ENCODE results near the gene PCDHA7. TPM values are rescaled to one million over a fixed set of nuclear protein-coding genes. Genes with fewer than 3 reads are reported as not detected.
"Not testable (repeated sequence)": the region's sequence is repeated elsewhere in the genome, so short reads cannot be mapped to it uniquely, and the experiment has no call there.

PCDHA7 gene
- total RNA-seq, 1 donor from 2014 or later = 0.12 TPM

DNA sequence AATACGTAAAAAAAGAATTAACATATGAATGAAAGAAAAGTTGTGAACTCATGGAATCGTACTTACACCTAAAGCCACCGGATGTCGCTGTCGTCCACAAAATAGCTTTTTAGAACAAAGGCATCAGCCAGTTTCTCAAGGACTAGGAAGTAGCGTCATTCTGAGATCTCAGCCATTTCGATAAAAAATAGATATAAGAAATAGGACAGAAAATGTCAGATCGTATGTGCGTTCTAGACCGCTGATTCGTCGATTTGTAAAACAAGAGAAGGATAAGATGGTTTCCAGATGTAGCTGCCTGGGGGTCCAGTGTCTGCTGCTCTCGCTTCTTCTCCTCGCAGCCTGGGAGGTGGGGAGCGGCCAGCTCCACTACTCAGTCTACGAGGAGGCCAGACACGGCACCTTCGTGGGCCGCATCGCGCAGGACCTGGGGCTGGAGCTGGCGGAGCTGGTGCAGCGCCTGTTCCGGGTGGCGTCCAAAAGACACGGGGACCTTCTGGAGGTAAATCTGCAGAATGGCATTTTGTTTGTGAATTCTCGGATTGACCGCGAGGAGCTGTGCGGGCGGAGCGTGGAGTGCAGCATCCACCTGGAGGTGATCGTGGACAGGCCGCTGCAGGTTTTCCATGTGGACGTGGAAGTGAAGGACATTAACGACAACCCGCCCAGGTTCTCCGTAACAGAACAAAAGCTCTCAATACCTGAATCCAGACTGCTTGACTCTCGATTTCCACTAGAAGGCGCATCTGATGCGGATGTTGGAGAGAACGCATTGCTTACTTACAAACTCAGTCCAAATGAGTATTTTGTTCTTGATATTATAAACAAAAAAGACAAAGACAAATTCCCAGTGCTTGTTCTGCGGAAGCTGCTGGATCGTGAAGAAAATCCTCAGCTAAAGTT lies 22.0 kb downstream of the PCDHA7 start, which contains the start of gene PCDHA10:
PCDHA10 (plus strand) TSS at position 126 of the 903 bp plus-strand sequence; CDS start at position 278, 152 bp downstream.
- no peak for ATAC-seq
- intact Hi-C loops (cut with micrococcal nuclease) = no loop called here
- DNase-seq = no peak

DNA sequence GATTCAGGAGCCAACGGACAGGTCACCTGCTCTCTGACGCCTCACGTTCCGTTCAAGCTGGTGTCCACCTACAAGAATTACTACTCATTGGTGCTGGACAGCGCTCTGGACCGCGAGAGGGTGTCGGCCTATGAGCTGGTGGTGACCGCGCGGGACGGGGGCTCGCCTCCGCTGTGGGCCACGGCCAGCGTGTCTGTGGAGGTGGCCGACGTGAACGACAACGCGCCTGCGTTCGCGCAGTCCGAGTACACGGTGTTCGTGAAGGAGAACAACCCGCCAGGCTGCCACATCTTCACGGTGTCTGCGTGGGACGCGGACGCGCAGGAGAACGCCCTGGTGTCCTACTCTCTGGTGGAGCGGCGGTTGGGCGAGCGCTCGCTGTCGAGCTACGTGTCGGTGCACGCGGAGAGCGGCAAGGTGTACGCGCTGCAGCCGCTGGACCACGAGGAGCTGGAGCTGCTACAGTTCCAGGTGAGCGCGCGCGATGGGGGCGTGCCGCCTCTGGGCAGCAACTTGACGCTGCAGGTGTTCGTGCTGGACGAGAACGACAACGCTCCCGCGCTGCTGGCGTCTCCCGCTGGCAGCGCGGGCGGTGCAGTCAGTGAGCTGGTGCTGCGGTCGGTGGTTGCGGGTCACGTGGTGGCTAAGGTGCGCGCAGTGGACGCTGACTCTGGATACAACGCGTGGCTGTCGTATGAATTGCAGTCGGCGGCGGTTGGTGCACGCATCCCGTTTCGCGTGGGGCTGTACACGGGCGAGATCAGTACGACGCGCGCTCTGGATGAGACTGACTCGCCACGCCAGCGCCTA lies 23.3 kb downstream of the PCDHA7 start:
- DNase-seq = no peak
- intact Hi-C loops (cut with micrococcal nuclease) = no loop called here
- no peak for ATAC-seq

DNA sequence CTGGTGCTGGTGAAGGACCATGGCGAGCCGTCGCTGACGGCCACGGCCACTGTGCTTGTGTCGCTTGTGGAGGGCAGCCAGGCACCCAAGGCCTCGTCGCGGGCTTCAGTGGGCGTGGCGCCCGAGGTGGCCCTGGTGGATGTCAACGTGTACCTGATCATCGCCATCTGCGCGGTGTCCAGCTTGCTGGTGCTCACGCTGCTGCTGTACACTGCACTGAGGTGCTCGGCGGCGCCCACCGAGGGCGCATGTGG lies 23.8 kb downstream of the PCDHA7 start:
- no peak for ATAC-seq
- DNase-seq = no peak
- intact Hi-C loops (cut with micrococcal nuclease) = no loop called here

DNA sequence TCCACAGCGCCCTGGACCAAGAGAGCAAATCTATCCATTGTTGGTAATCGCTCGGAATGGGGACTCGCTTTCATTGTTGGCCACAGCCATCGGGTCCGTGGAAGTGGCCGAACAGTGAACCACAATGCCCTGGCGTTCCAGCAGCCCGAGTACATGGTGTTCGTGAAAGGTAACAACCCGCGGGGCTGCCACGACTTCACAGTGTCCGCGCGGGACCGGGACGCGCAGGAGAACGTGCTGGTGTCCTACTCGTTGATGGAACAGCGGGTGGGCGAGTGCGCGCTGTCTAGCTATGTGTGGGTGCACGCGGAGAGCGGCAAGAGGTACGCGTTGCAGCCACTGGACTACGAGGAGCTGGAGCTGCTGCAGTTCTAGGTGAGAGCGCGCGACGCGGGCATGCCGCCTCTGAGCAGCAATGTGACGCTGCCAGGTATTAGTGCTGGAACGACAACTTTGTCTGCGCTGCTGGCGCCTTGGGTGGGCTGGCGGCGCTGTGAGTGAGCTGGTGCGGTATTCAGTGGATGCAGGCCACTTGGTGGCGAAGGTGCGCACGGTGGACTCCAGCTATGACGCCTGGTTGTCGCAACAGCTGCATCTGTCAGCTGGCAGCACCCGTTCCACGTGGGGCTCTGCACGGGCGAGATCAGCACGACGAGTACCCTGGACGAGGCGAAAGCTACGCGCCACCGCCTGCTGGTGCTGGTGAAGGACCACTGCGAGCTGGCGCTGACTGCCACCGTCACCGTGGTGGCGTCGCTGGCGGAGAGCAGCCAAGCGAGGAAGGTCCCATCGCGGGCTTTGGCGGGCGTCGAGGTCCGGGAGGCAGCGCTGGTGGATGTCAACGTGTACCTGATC lies 28.6 kb downstream of the PCDHA7 start:
- intact Hi-C loops (cut with micrococcal nuclease) = no loop called here
- DNase-seq (no peak), ATAC-seq (no peak)

DNA sequence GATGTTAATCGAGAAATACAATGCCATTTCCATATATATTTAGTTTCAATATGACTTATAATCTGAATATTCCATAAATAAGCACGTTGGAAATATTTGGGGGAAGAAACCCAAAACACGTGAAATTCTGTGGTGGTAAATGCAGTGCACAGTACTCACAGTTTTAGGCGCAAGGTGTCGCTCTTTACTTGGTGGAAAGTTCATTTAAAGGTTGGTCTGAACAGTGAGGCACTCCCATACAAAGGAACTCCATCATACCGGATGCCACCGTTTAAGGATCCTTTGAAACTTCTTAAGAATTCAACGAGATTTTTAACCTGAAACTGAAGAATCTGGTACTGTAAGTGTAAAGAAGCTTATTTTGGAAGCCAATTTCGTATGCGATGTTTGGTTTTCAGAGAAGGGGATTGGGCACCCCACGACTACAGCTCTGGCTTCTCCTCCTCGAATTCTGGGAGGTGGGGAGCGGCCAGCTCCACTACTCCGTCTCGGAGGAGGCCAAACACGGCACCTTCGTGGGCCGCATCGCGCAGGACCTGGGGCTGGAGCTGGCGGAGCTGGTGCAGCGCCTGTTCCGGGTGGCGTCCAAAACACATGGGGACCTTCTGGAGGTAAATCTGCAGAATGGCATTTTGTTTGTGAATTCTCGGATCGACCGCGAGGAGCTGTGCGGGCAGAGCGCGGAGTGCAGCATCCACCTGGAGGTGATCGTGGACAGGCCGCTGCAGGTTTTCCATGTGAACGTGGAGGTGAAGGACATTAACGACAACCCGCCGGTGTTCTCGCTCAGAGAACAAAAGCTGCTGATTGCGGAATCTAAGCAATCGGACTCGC lies 34.9 kb downstream of the PCDHA7 start, which contains the start of gene PCDHA11:
PCDHA11 (plus strand) TSS at position 237 of the 834 bp plus-strand sequence; CDS start at position 384, 147 bp downstream.
- intact Hi-C loops (cut with micrococcal nuclease) = no loop called here
- no peak for DNase-seq
- ATAC-seq = no peak

DNA sequence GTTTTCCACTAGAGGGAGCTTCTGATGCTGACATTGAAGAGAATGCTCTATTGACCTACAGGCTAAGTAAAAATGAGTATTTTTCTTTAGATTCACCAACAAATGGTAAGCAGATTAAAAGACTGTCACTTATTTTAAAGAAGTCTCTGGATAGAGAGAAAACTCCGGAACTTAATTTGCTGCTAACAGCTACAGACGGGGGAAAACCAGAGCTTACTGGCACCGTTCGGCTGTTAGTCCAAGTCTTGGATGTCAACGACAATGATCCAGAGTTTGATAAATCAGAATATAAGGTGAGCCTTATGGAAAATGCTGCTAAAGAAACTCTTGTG lies 35.5 kb downstream of the PCDHA7 start:
- intact Hi-C loops (cut with micrococcal nuclease) = no loop called here

DNA sequence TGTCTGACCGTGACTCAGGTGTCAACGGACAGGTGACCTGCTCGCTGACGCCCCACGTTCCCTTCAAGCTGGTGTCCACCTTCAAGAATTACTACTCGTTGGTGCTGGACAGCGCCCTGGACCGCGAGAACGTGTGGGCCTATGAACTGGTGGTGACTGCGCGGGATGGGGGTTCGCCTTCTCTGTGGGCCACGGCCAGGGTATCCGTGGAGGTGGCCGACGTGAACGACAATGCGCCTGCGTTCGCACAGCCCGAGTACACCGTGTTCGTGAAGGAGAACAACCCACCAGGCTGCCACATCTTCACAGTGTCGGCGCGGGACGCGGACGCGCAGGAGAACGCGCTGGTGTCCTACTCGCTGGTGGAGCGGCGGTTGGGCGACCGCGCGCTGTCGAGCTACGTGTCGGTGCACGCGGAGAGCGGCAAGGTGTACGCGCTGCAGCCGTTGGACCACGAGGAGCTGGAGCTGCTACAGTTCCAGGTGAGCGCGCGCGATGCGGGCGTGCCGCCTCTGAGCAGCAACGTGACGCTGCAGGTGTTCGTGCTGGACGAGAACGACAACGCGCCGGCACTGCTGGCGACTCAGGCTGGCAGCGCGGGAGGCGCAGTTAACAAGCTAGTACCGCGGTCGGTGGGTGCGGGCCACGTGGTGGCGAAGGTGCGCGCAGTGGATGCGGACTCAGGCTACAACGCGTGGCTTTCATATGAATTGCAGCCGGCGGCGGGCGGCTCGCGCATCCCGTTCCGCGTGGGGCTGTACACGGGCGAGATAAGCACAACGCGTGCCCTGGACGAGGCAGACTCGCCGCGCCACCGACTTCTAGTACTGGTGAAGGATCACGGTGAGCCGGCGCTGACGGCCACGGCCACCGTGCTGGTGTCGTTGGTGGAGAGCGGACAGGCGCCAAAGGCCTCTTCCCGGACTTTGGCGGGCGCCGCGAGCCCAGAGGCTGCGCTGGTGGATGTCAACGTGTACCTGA lies 36.4 kb downstream of the PCDHA7 start:
- ATAC-seq (no peak), DNase-seq (no peak)
- intact Hi-C loops (cut with micrococcal nuclease) = no loop called here

More for the DNA sequence above, 35.5 kb downstream of the PCDHA7 start:
- ATAC-seq (no peak), DNase-seq (no peak)

DNA sequence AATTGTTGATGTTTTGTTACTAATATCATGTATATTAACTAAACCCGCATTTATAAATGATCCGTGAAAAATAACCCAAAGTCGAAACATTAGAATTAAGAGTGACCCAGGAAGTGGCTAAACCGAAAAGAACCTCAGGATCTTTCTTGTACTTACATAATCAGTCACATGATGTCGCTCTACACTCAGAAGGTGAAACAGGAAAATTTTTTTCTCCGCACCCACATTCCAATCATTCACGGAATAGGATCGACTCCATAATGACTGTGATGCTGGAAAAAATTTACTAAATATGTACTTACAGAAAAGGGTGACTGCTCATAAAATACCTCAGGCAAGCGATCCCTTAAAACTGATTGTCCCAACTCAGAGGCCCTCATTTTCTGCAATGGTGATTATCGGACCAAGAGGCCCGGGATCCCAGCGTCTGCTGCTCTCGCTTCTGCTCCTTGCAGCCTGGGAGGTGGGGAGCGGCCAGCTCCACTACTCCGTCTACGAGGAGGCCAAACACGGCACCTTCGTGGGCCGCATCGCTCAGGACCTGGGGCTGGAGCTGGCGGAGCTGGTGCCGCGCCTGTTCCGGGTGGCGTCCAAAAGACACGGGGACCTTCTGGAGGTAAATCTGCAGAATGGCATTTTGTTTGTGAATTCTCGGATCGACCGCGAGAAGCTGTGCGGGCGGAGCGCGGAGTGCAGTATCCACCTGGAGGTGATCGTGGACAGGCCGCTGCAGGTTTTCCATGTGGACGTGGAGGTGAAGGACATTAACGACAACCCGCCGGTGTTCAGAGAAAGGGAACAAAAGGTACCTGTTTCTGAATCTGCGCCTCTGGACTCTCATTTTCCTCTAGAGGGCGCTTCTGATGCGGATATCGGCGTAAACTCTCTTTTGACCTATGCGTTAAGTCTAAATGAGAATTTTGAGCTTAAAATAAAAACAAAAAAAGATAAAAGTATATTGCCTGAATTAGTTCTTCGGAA lies 41.3 kb downstream of the PCDHA7 start, which contains the start of gene PCDHA12:
PCDHA12 (plus strand) TSS at position 224 of the 981 bp plus-strand sequence; CDS start at position 389, 165 bp downstream.
- DNase-seq (no peak), ATAC-seq (no peak)
- intact Hi-C loops (cut with micrococcal nuclease) = no loop called here

DNA sequence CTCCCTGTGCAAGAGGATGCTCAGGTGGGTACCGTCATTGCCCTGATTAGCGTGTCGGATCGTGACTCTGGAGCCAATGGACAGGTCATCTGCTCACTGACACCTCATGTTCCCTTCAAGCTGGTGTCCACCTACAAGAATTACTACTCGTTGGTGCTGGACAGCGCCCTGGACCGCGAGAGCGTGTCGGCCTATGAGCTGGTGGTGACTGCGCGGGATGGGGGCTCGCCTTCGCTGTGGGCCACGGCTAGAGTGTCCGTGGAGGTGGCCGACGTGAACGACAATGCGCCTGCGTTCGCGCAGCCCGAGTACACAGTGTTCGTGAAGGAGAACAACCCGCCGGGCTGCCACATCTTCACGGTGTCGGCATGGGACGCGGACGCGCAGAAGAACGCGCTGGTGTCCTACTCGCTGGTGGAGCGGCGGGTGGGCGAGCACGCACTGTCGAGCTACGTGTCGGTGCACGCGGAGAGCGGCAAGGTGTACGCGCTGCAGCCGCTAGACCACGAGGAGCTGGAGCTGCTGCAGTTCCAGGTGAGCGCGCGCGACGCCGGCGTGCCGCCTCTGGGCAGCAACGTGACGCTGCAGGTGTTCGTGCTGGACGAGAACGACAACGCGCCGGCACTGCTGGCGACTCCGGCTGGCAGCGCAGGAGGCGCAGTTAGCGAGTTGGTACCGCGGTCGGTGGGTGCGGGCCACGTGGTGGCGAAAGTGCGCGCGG lies 42.6 kb downstream of the PCDHA7 start:
- ATAC-seq; DNase-seq; intact Hi-C loops (cut with micrococcal nuclease): not testable (repeated sequence)

DNA sequence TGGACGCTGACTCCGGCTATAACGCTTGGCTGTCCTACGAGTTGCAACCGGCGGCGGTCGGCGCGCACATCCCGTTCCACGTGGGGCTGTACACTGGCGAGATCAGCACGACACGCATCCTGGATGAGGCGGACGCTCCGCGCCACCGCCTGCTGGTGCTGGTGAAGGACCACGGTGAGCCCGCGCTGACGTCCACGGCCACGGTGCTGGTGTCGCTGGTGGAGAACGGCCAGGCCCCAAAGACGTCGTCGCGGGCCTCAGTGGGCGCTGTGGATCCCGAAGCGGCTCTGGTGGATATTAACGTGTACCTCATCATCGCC lies 43.2 kb downstream of the PCDHA7 start:
- intact Hi-C loops (cut with micrococcal nuclease) = no loop called here
- ATAC-seq = no peak
- DNase-seq = no peak

DNA sequence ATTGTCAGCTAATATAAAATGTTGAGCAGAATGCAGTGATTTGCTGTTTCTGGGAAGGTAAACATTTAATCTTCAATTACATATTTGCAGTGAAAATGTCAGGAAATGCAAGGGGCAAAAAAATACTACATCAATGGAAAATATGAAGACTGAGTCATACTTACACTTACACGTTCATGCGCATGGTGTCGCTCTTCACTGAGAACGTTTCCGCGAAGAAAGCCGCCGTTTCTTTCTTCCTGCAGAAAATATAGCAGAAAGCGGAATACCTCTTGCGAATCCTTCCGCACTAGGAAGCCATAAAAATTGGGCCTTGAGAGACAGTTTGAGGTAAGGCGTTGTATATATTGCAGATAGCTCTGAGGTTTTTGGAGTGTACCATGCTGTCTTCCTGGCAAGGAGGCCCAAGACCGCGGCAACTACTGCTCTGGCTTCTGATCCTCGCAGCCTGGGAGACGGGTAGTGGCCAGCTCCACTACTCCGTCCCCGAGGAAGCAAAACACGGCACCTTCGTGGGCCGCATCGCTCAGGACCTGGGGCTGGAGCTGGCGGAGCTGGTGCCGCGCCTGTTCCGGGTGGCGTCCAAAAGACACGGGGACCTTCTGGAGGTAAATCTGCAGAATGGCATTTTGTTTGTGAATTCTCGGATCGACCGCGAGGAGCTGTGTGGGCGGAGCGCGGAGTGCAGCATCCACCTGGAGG lies 48.0 kb downstream of the PCDHA7 start, which contains the start of gene PCDHA13:
PCDHA13 (plus strand) TSS at position 236 of the 702 bp plus-strand sequence; CDS start at position 381, 145 bp downstream.
- intact Hi-C loops (cut with micrococcal nuclease) = no loop called here
- no peak for ATAC-seq

DNA sequence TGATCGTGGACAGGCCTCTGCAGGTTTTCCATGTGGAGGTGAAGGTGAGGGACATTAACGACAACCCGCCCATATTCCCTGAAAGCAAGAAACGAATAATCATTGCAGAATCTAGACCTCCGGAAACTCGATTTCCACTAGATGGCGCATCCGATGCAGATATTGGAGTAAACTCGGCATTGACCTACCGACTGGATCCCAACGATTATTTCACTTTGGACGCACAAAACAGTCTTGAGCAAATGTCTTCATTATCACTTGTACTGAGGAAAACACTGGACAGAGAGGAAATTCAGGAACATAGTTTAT lies 48.5 kb downstream of the PCDHA7 start:
- intact Hi-C loops (cut with micrococcal nuclease) = no loop called here
- ATAC-seq (no peak), DNase-seq (no peak)

More for the DNA sequence above, 48.0 kb downstream of the PCDHA7 start, which contains the start of gene PCDHA13:
- no peak for DNase-seq

DNA sequence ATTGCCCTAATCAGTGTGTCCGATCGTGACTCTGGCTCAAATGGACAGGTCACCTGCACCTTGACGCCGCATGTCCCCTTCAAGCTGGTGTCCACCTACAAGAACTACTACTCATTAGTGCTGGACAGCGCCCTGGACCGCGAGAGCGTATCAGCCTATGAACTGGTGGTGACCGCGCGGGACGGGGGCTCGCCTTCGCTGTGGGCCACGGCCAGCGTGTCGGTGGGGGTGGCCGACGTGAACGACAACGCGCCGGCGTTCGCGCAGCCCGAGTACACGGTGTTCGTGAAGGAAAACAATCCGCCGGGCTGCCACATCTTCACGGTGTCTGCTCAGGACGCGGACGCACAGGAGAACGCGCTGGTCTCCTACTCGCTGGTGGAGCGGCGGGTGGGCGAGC lies 49.3 kb downstream of the PCDHA7 start:
- DNase-seq = no peak
- intact Hi-C loops (cut with micrococcal nuclease) = no loop called here
- no peak for ATAC-seq

DNA sequence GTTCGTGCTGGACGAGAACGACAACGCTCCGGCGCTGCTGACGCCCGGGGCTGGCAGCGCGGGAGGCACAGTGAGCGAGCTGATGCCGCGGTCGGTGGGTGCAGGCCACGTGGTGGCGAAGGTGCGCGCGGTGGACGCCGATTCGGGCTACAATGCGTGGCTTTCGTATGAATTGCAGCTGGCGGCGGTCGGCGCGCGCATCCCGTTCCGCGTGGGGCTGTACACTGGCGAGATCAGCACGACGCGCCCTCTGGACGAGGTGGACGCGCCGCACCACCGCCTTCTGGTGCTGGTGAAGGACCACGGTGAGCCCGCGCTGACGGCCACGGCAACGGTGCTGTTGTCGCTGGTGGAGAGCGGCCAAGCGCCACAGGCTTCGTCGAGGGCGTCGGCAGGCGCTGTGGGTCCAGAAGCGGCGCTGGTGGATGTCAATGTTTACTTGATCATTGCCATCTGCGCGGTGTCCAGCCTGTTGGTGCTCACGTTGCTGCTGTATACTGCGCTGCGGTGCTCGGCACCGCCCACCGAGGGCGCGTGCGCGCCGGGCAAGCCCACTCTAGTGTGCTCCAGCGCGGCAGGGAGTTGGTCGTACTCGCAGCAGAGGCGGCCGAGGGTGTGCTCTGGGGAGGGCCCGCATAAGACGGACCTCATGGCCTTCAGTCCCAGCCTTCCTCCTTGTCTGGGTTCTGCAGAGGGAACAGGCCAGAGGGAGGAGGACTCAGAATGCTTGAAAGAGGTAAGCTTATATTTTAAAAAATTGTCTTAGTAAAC lies 50.0 kb downstream of the PCDHA7 start:
- intact Hi-C loops (cut with micrococcal nuclease) = no loop called here
- ATAC-seq (no peak), DNase-seq (no peak)

All from left ventricle myocardium superior (tissue), 1 donor.